Hematopoietic multipotent progenitor cell treated with erythropoietin and hydrocortisone succinate and interleukin-3 and kit ligand, for 6 days (in vitro differentiated cells): ENCODE measurements around the gene LRRK1.

Source experiments
- DNase-seq: peaks from one replicate; pipeline ENCODE4 v3.0.0-alpha.2; 2015

LRRK1 gene

GRCh38 chr15:101118116-101118515 is 199.0 kb downstream of the LRRK1 start:
- DNase-seq: no peak

GRCh38 chr15:101118615-101119014 is 199.5 kb downstream of the LRRK1 start:
- DNase-seq: no peak

GRCh38 chr15:101119181-101119580 is 200.0 kb downstream of the LRRK1 start:
- DNase-seq: no peak
